Stimulated activated CD4-positive, alpha-beta T cell treated with anti-CD3 and anti-CD28 coated beads, Interleukin-15, amount 100 ng/mL, for 1 hour (primary cell): ENCODE measurements around the gene ACSF2.
"Not testable (repeated sequence)": the region's sequence is repeated elsewhere in the genome, so short reads cannot be mapped to it uniquely, and the experiment has no call there.

Source experiments
- DNase-seq, 2 donors: peaks; one replicate each; pipeline ENCODE4 v3.0.0-alpha.2; 2020; ENCODE audit warnings: low read depth in 1 of 2, low spot score in 1 of 2

ACSF2 gene

GRCh38 chr17:50407921-50408320 is 18.1 kb upstream of the ACSF2 start:
- no peak for DNase-seq

- DNase-seq: no peak
Observed at GRCh38 chr17:50412188-50412732, 13.8 kb upstream of the ACSF2 start.

- no peak for DNase-seq
Observed at GRCh38 chr17:50414808-50415207, 11.2 kb upstream of the ACSF2 start.

GRCh38 chr17:50419577-50419976 is 6.4 kb upstream of the ACSF2 start:
- not testable (repeated sequence) for DNase-seq

- DNase-seq: no peak
Observed at GRCh38 chr17:50420419-50421112, 5.5 kb upstream of the ACSF2 start.

- DNase-seq: no peak
Observed at GRCh38 chr17:50421308-50422051, 4.5 kb upstream of the ACSF2 start.

- no peak for DNase-seq
Observed at GRCh38 chr17:50422738-50423137, 3.3 kb upstream of the ACSF2 start.

- no peak for DNase-seq
Observed at GRCh38 chr17:50423553-50424159, 2.4 kb upstream of the ACSF2 start.

- no peak for DNase-seq
Observed at GRCh38 chr17:50424246-50424995, 1.6 kb upstream of the ACSF2 start.

GRCh38 chr17:50424996-50425681 is 879 bp upstream of the ACSF2 start:
- DNase-seq: no peak

- DNase-seq: no peak
Observed at GRCh38 chr17:50426472-50426782, 409 bp downstream of the ACSF2 start.

GRCh38 chr17:50426814-50427787 is 1.1 kb downstream of the ACSF2 start:
- DNase-seq: no peak

GRCh38 chr17:50428126-50428525 is 2.1 kb downstream of the ACSF2 start:
- DNase-seq: not testable (repeated sequence)

GRCh38 chr17:50428831-50429424 is 2.9 kb downstream of the ACSF2 start:
- no peak for DNase-seq

GRCh38 chr17:50429793-50430192 is 3.8 kb downstream of the ACSF2 start:
- DNase-seq: no peak

GRCh38 chr17:50430821-50431618 is 5.0 kb downstream of the ACSF2 start:
- DNase-seq: no peak

- DNase-seq: no peak
Observed at GRCh38 chr17:50432125-50432762, 6.2 kb downstream of the ACSF2 start.

GRCh38 chr17:50437409-50437808 is 11.4 kb downstream of the ACSF2 start:
- no peak for DNase-seq
